HG03097 (cell line): ENCODE measurements around the gene MAN1A1.

Source experiments
- ATAC-seq: cut with Tn5 transposase; IDR thresholded peaks from one replicate; pipeline ENCODE4 v1.9.1; 2021; ENCODE audit not compliant: unreplicated experiment, low FRiP score

The MAN1A1 gene

DNA sequence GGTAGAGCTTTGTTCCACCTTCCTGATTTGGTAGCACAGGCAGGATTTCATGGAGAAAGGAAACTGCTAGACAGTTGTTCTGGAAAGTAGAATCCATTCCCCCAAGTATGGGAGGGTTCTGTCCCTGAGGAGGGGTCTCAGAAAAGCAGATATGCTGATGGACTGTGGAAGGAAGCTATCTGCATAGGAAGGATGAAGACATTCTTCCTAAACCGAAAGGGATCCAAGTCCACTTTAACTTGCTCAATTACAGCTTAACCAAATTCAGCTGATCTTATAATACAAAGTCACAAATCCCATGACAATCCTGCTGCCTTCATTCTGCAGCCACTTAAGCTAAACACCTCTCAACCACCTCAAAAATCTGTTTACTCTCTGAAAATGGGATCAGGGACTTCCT is 2.6 kb downstream of the MAN1A1 start:
- no peak for ATAC-seq

- ATAC-seq = no peak
These were observed 3.1 kb downstream of the MAN1A1 start for GRCh38 chr6:119346450-119346849.

GRCh38 chr6:119345114-119345513 is 4.4 kb downstream of the MAN1A1 start:
- no peak for ATAC-seq

- no peak for ATAC-seq
These were observed 5.3 kb downstream of the MAN1A1 start for GRCh38 chr6:119344306-119344705.

DNA sequence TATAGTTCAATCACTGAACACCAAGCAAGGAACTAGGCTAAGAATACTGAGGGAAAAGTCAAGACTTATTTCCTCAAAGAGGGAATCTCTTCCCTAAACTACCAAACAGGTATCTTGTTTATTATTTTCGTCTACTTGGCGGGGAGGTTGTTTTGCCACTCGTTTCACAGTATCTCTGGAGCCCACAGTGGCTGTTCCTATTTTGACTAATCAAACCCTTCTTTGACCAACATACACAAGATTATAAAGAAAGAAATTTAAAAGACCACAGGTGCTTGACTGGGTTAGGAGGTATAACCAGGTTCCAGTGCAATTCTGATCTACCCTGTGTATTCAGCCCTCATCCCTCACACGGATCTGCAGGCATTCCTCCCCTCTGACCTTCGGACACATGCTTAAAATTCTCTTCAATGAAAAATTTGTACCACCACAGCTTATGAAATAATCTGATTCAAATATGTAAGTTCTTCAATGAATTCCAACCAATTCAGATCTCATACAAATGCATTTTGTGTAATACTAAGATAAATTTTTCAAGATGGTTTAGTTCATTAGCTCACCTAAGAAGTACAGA is 5.9 kb downstream of the MAN1A1 start:
- ATAC-seq = no peak

DNA sequence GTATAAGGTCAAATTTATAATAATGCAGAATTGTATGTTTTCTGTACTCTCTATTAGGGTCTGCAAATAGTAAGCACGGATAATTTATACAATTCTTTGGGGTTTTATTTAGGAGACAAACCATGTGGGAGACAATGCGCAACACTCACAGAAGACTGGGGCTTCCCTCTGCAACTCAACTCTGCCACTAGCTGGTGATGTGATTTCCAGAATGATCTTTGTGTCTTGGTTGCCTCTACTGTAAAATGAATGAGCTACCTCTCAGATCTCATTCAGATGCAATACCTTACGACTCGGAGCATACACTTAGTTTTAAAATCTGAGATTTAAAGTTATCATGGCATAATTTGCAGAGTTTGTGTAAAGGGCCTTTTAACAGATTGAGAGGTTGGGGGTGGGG is 6.4 kb downstream of the MAN1A1 start:
- no peak for ATAC-seq

DNA sequence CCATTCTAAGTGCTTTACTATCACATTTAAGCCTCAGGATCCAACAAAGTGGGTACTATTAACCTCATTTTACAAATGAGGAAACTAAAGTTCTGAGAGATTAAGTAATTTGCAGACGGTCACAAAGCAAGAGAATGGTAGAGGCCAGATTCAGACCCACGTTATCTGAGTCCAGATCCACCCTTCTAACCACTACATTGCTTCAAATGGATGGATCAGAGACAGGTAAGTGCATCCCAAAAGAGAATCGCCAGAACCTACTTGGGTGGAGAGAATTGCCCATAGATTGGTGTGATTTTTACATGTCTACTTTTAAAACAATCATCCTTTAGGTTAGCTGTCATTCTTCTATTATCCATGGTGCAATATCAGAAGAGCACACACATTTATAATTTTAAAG is 7.1 kb downstream of the MAN1A1 start:
- no peak for ATAC-seq

DNA sequence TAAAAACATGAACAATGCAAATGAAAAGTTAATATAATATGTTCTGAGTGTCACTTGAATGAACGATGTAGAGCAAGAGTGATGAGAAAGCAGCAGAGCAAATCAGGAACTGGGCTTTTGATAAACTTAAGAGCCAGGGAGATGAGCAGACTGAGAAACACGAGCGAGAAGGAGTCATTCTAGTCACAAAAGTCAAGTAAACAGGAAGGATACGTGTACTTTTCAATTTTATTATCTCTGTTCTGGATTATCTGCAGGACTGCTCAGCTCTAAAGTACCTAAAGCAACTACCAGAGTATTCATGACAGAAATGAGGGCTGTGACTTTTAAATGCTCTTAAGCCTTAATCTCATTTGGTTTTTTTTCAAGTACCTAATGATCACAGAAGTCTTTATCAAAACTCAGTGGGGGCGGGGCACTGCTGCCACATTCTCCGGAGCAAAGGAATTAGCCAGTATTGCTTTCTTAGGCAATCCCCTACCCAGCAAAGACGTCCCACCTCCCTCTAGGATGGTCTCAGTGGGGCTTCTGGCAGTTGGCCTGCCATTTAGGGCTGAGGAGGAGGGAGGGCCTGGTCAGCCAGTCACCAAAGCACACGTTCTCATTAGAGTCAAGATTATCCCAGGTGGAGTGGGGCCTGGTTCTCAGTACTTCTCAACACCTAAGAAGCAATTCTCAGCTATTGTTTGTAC is 8.6 kb downstream of the MAN1A1 start:
- ATAC-seq = no peak

- no peak for ATAC-seq
These were observed 9.6 kb downstream of the MAN1A1 start for GRCh38 chr6:119339941-119340456.

DNA sequence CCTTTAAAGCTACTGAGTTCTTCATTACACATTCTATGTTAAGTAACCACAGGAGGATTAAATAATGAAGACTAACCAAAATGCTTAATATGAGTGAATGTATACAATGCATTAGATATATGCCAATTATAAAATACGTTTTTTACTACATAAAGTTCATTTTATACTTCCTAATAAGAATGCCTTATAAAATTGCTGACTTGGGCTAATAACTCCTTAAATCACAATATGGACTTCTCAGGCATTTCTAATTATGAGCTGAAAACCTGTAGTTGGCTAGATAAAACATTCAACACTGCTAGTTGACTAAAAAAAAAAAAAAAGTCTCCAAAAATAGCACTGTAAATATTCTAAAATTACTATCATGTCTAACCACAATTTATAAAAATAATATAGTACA is 11.8 kb downstream of the MAN1A1 start:
- ATAC-seq = no peak

DNA sequence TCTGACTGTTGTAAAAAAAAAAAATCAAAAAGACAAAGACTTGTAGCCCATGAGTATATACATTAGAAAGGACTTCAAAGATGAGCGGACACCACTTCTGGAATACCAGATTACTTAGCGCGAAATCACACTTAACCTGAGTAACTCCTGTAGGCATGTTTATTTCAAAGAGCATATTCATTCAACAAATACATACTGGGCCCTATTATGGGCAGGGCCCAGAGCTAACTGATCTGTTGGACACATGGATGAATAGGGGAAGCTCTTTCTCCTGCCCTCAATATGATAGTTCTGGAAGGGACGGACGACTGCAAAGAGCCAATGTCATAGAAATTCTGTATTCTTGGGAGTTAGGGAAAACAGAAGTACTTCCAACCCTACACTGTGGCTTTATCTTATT is 12.3 kb downstream of the MAN1A1 start:
- no peak for ATAC-seq

GRCh38 chr6:119334535-119335264 is 14.9 kb downstream of the MAN1A1 start:
- ATAC-seq = no peak

GRCh38 chr6:119333707-119334295 is 15.8 kb downstream of the MAN1A1 start:
- no peak for ATAC-seq

DNA sequence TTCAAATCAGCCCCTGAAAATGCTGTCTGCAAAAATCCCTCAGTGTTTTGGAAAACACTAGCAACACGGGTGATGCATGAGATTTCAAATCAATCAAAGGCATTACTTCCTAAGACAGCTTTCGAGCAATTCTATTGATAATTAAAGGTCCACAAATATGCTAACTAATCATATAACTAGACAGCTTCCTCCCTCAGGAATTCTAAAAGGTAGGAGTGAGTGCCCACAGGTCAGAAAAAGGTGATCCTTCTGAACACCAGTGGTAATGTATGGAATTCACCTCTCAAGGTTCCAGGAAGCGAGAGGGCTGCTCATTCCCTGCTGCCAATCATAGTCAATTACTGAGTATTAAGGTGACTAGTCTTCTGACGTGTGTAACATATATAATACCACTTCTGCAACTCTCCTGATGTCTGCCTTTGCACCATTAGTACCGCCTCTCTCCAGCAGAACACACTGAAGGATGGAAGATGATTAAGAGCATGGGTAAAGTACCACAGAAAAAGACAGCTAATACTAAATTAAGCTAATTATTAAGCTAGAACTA is 16.4 kb downstream of the MAN1A1 start:
- no peak for ATAC-seq

DNA sequence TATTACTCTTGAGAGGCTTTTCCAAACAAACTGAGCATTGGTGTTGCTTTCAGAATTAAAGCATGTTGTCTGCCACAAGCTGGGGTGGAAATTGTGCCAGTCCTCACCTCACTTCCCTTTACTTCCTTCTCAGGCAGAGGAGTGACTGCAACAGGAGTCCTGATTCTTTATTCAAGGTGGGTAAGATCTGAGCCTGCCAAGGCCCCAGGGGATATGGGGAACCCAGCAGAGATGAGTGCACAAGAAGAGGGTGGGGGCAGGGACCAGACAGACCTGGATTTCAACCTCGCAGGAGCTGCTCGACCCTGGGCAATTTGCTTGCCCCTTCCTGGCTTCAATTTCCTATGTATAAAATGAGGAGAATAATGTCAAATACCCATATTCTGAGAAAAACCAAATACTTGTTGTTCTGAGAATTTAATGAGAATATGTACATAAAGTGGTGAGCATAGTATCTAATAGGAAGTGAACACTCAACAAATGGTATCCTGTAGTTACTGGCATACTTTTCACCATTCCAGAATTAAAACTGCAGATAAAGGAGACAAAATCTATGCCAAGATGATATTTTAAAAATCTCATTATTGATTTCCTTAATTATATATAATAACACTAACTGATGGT is 17.8 kb downstream of the MAN1A1 start:
- no peak for ATAC-seq

- ATAC-seq = no peak
These were observed 18.9 kb downstream of the MAN1A1 start for GRCh38 chr6:119330520-119331113.

DNA sequence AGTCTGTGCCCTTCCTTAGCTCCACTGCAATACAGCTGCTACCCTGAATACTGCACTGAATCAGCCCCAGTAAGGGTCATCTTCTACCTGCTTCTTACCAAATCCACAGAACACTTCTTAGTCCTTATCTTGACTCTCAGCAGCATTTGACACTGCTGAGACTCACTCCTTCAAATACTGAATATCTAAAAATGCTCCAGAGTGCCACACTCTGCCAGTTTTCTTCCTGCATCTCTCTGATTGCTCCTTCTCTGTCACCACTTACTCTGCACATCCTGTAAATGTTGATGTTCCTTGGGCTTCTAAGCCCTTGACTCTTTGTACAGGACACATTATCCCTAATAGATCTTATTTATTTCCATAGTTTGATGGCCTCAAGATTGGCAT is 19.8 kb downstream of the MAN1A1 start:
- ATAC-seq = no peak

DNA sequence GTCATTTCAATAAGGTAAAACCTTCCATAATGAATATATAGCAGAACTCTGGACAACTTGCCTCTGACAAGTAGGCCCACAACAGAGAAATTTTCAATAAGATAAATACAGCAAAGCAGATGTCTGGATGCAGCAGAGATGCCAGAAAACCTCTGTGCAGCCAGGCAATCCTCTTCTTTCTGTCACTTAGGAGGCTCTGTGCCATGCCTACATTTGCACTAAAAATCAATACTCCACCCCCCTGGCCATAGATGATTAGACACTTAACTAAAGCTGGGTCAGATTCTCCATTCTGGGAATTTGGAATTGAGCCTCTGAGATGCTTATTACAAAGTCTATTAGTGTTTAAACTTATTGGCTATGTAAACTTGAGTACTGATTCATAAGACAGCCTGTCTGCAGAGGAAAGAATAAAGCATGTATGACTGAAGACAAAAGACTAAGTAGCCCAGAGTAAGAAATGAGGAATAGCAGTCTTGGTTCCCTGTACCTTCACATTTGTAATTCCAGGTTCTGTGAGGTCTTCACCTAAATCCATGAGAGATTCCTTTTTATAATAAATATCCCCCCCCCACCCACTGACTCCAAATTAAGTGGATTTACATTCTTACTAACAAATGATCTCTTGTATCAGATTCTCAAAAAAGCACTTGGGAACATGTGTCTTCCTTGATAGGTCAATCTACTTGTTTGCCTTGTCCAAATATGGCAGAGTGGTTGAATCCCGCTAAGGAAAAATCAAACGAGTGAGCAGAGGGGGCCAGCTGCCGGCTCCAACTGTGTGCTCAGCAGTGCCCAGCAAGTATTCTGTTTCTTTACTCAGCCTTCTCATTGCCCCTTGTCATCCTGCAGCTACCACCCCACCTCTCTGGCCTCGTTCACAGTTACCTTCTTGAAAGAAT is 20.4 kb downstream of the MAN1A1 start:
- ATAC-seq = no peak

GRCh38 chr6:119328254-119328653 is 21.3 kb downstream of the MAN1A1 start:
- peak; percentile 50 for ATAC-seq
